ENCODE measurements around the gene CYP46A1.

Gene CYP46A1

GRCh38 chr14:99731547-99732435 is 47.7 kb downstream of the CYP46A1 start (continued):
- TF ChIP-seq HOXD13 (CRISPR knock-in tag; IDR thresholded peaks at IDR 0.05; ENCODE audit: borderline replicate concordance) (no peak), ZNF10 (tag by site-specific recombination; IDR thresholded peaks at IDR 0.05) (no peak), ZNF366 (tag by site-specific recombination; conservative IDR thresholded peaks at IDR 0.05) (no peak)

- no peaks in the 10 kb centered on the region for H3K4me1 ChIP-seq (ENCODE audit: control insufficient read depth, insufficient read depth, low read length)
- no peaks in the 10 kb centered on the region for H3K9me3 ChIP-seq (ENCODE audit: control insufficient read depth, insufficient read depth, low read depth, low read length)
- H3K36me3 ChIP-seq (ENCODE audit: control insufficient read depth in 2 of 2, insufficient read depth in 1 of 2, low read length in 2 of 2) = no peaks in the 10 kb centered on the region
- TF ChIP-seq ZNF555 (tag by site-specific recombination; conservative IDR thresholded peaks at IDR 0.05) (no peak), ZIC2 (tag by site-specific recombination; IDR thresholded peaks at IDR 0.05) (peak; percentile 14; the same call in 1 of the 2 replicates)
- H3K27ac ChIP-seq (ENCODE audit: extremely low read depth, low read depth, low read length) = no peak overlapping the region
- POLR2A ChIA-PET = no interaction called here
- CTCF ChIA-PET = interaction anchor here (0.7 kb wide), 1 partner anchor 37 kb away, joined by 3 read pairs; no protein-coding TSS in a partner anchor
- no peak overlapping the region for H3K4me3 ChIP-seq (ENCODE audit: low read depth, low read length)
Observed at GRCh38 chr14:99732436-99733210, 48.5 kb downstream of the CYP46A1 start.

GRCh38 chr14:99733211-99733539 is 49.1 kb downstream of the CYP46A1 start:
- H3K4me1 ChIP-seq (ENCODE audit: control insufficient read depth, insufficient read depth, low read length) = no peaks in the 10 kb centered on the region
- no peaks in the 10 kb centered on the region for H3K9me3 ChIP-seq (ENCODE audit: control insufficient read depth, insufficient read depth, low read depth, low read length)
- H3K36me3 ChIP-seq (ENCODE audit: control insufficient read depth in 2 of 2, insufficient read depth in 1 of 2, low read length in 2 of 2) = no peaks in the 10 kb centered on the region
- ChIA-PET POLR2A (no interaction called here), CTCF (interaction anchor here (0.7 to 1.0 kb wide), 2 partner anchors 38 to 45 kb away, joined by 3 read pairs; no protein-coding TSS in a partner anchor)
- no peak for TF ChIP-seq ZNF677 (tag by site-specific recombination; IDR thresholded peaks at IDR 0.05)
- no peak for TF ChIP-seq GLIS2 (tag by site-specific recombination; IDR thresholded peaks at IDR 0.05)
- TF ChIP-seq ZNF610 (tag by site-specific recombination; IDR thresholded peaks at IDR 0.05; ENCODE audit: borderline replicate concordance) = no peak
- TF ChIP-seq ZNF280D (tag by site-specific recombination; IDR thresholded peaks at IDR 0.05) = no peak
- no peak for TF ChIP-seq CTCF (tag by site-specific recombination; IDR thresholded peaks at IDR 0.05)
- H3K4me3 ChIP-seq (ENCODE audit: low read depth, low read length) = no peak overlapping the region
- H3K27ac ChIP-seq (ENCODE audit: extremely low read depth, low read depth, low read length) = no peak overlapping the region

GRCh38 chr14:99733540-99734405 is 49.7 kb downstream of the CYP46A1 start:
- Histone ChIP-seq H3K36me3 (ENCODE audit: control insufficient read depth in 2 of 2, insufficient read depth in 1 of 2, low read length in 2 of 2) (no peaks in the 10 kb centered on the region), H3K27ac (ENCODE audit: extremely low read depth, low read depth, low read length) (no peak overlapping the region), H3K4me1 (ENCODE audit: control insufficient read depth, insufficient read depth, low read length) (no peaks in the 10 kb centered on the region), H3K4me3 (ENCODE audit: low read depth, low read length) (no peak overlapping the region), H3K9me3 (ENCODE audit: control insufficient read depth, insufficient read depth, low read depth, low read length) (no peaks in the 10 kb centered on the region)
- ChIA-PET CTCF (interaction anchor here (0.7 to 1.0 kb wide), 2 partner anchors 39 to 46 kb away, joined by 3 read pairs; no protein-coding TSS in a partner anchor), POLR2A (no interaction called here)
- TF ChIP-seq ZFHX2 (tag by site-specific recombination; conservative IDR thresholded peaks at IDR 0.05) = peak; percentile 79
- TF ChIP-seq CTCF (tag by site-specific recombination; IDR thresholded peaks at IDR 0.05) = no peak
- 0 out of 2 replicates have a peak, but pooled peaks have one; percentile 43 for TF ChIP-seq HIC1 (tag by site-specific recombination; IDR thresholded peaks at IDR 0.05)
- no peak for TF ChIP-seq ZNF274 (IDR thresholded peaks at IDR 0.05; ENCODE audit: low read length)
- TF ChIP-seq ZNF274 (tag by site-specific recombination; IDR thresholded peaks at IDR 0.05; ENCODE audit: borderline replicate concordance) = no peak
- peak; percentile 47; the same call in 1 of the 2 replicates for TF ChIP-seq EGR2 (tag by site-specific recombination; IDR thresholded peaks at IDR 0.05; ENCODE audit: low read depth)
